ENCODE data around the gene SPPL2C. TPM values are rescaled to one million over a fixed set of nuclear protein-coding genes. Genes with fewer than 3 reads are reported as not detected.

SPPL2C gene
- total RNA-seq, 1 experiment from 2014 or later = not detected

DNA sequence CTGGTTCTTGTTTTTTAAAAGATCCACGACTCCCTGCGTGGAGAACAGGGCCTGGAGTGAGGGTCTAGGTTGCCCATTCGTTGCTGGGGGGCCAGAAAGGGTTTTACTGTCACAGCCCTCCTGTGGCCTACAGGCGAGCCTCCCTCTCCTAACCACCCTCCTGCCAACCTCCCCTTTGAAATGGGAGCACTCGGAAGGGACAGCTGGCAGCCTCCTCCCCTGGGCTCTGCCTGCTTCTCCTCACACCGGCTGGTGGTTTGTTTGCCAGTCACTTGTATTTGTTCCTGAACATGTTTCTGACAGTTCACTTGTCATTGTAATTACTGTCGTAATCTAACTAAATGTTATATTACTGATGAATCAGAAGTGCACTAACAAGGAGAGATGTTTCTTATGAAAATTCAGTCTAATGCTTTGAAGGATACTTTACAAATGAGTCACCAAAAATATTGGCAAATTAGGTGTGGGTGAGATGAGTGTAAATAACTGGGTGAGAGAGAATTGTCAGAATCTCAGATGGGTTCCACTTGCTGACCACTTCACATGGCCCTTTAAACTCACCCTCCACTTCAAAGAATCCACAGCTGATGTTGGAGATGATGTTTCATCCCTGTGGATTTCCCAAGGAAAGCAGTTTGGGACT is 2.7 kb upstream of the SPPL2C start:
- Mint-ChIP-seq H3K4me1 (ENCODE audit: low read depth, unreplicated experiment) (no peaks in the 10 kb centered on the region), H3K27me3 (ENCODE audit: insufficient read depth, unreplicated experiment) (peaks cover 12% of the 10 kb centered on the region), H3K36me3 (ENCODE audit: insufficient read depth, unreplicated experiment) (peaks cover 4% of the 10 kb centered on the region), H3K27ac (ENCODE audit: unreplicated experiment) (no peak overlapping the region), H3K9me3 (ENCODE audit: unreplicated experiment) (no peaks in the 10 kb centered on the region), H3K4me3 (ENCODE audit: unreplicated experiment) (no peak overlapping the region)
- H3K4me1 ChIP-seq = no peaks in the 10 kb centered on the region
- POLR2A ChIA-PET = no interaction called here
- H3K27me3 ChIP-seq (replicated peaks; ENCODE audit: control insufficient read depth, insufficient read depth, low read length) = no peaks in the 10 kb centered on the region
- intact Hi-C loops (cut with micrococcal nuclease; ENCODE audit: unreplicated experiment) = no loop called here
- no peaks in the 10 kb centered on the region for H3K9me3 ChIP-seq
- no peaks in the 10 kb centered on the region for H3K36me3 ChIP-seq (ENCODE audit: control insufficient read depth, insufficient read depth, low read length)
- DNase-seq = no peak
- BruUV-seq (replicated peaks) = no TSS peak
- CTCF ChIA-PET = no interaction called here
- no peak overlapping the region for H3K4me3 ChIP-seq (ENCODE audit: low read depth, low read length)
- TF ChIP-seq, protein P1, sequence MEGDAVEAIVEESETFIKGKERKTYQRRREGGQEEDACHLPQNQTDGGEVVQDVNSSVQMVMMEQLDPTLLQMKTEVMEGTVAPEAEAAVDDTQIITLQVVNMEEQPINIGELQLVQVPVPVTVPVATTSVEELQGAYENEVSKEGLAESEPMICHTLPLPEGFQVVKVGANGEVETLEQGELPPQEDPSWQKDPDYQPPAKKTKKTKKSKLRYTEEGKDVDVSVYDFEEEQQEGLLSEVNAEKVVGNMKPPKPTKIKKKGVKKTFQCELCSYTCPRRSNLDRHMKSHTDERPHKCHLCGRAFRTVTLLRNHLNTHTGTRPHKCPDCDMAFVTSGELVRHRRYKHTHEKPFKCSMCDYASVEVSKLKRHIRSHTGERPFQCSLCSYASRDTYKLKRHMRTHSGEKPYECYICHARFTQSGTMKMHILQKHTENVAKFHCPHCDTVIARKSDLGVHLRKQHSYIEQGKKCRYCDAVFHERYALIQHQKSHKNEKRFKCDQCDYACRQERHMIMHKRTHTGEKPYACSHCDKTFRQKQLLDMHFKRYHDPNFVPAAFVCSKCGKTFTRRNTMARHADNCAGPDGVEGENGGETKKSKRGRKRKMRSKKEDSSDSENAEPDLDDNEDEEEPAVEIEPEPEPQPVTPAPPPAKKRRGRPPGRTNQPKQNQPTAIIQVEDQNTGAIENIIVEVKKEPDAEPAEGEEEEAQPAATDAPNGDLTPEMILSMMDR (IDR thresholded peaks at IDR 0.05; ENCODE audit: insufficient read depth in 1 of 2, low read depth in 1 of 2, low read length in 1 of 2, severe bottlenecking in 1 of 2, unreplicated experiment in 1 of 2) = no peak

DNA sequence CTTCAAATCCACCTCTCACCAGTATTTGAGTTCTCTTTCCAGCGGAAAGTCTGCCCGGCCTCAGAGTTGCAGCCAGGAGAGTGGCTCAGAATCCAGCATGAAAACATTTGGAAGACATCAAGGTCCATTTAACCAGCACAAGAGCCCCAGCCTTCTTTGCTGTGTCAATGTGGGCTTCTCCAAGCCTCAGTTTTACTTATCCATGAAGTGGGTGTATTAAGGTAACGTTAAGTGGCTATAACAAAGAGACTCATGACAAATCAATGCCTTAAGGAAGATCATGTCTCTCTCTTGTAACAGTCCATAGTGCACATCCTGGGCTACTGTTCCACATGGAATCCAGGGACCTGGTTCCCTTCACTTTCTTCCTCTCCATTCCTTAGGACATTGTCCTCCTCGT is 959 bp upstream of the SPPL2C start:
- POLR2A ChIA-PET = no interaction called here
- Histone ChIP-seq H3K9me3 (no peaks in the 10 kb centered on the region), H3K4me3 (ENCODE audit: low read depth, low read length) (no peak overlapping the region), H3K4me1 (no peaks in the 10 kb centered on the region), H3K27me3 (replicated peaks; ENCODE audit: control insufficient read depth, insufficient read depth, low read length) (no peaks in the 10 kb centered on the region; the same call in 1 of the 2 replicates), H3K36me3 (ENCODE audit: control insufficient read depth, insufficient read depth, low read length) (no peaks in the 10 kb centered on the region)
- Mint-ChIP-seq H3K27ac (ENCODE audit: unreplicated experiment) (no peak overlapping the region), H3K27me3 (ENCODE audit: insufficient read depth, unreplicated experiment) (peaks cover 15% of the 10 kb centered on the region), H3K36me3 (ENCODE audit: insufficient read depth, unreplicated experiment) (peaks cover 4% of the 10 kb centered on the region), H3K4me1 (ENCODE audit: low read depth, unreplicated experiment) (no peaks in the 10 kb centered on the region), H3K4me3 (ENCODE audit: unreplicated experiment) (no peak overlapping the region), H3K9me3 (ENCODE audit: unreplicated experiment) (no peaks in the 10 kb centered on the region)
- BruUV-seq (replicated peaks) = no TSS peak
- TF ChIP-seq, protein P1 (IDR thresholded peaks at IDR 0.05; ENCODE audit: insufficient read depth in 1 of 2, low read depth in 1 of 2, low read length in 1 of 2, severe bottlenecking in 1 of 2, unreplicated experiment in 1 of 2) = no peak
- DNase-seq = no peak
- CTCF ChIA-PET = interaction anchor here (1.0 kb wide), 1 partner anchor 122 kb away, joined by 3 read pairs; no protein-coding TSS in a partner anchor
- intact Hi-C loops (cut with micrococcal nuclease; ENCODE audit: unreplicated experiment) = no loop called here

DNA sequence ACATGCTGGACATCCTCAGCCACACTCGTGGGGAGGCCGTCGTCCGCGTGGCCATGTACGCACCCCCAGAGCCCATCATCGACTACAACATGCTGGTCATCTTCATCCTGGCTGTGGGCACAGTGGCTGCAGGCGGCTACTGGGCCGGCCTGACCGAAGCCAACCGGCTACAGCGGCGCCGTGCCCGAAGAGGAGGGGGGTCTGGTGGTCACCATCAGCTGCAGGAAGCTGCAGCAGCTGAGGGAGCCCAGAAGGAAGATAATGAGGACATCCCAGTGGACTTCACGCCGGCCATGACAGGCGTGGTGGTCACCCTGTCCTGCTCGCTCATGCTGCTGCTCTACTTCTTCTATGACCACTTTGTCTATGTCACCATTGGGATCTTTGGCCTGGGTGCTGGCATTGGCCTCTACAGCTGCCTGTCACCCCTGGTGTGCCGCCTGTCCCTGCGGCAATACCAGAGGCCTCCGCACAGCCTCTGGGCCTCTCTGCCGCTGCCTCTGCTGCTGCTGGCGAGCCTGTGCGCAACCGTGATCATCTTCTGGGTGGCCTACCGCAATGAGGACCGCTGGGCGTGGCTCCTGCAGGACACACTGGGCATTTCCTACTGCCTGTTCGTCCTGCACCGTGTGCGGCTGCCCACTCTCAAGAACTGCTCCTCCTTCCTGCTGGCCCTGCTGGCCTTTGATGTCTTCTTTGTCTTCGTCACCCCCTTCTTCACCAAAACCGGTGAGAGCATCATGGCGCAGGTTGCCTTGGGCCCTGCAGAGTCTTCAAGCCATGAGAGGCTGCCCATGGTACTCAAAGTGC is 900 bp downstream of the SPPL2C start:
- TF ChIP-seq, protein P1 (IDR thresholded peaks at IDR 0.05; ENCODE audit: insufficient read depth in 1 of 2, low read depth in 1 of 2, low read length in 1 of 2, severe bottlenecking in 1 of 2, unreplicated experiment in 1 of 2) = no peak
- Histone ChIP-seq H3K36me3 (ENCODE audit: control insufficient read depth, insufficient read depth, low read length) (no peaks in the 10 kb centered on the region), H3K27me3 (replicated peaks; ENCODE audit: control insufficient read depth, insufficient read depth, low read length) (no peaks in the 10 kb centered on the region; the same call in 1 of the 2 replicates), H3K9me3 (no peaks in the 10 kb centered on the region), H3K4me3 (ENCODE audit: low read depth, low read length) (no peak overlapping the region), H3K4me1 (no peaks in the 10 kb centered on the region)
- no TSS peak for BruUV-seq (replicated peaks)
- peaks cover 12% of the 10 kb centered on the region for H3K27me3 Mint-ChIP-seq (ENCODE audit: insufficient read depth, unreplicated experiment)
- H3K4me3 Mint-ChIP-seq (ENCODE audit: unreplicated experiment) = no peak overlapping the region
- intact Hi-C loops (cut with micrococcal nuclease; ENCODE audit: unreplicated experiment) = no loop called here
- H3K4me1 Mint-ChIP-seq (ENCODE audit: low read depth, unreplicated experiment) = no peaks in the 10 kb centered on the region
- no peaks in the 10 kb centered on the region for H3K9me3 Mint-ChIP-seq (ENCODE audit: unreplicated experiment)
- CTCF ChIA-PET = no interaction called here
- DNase-seq = no peak
- no peak overlapping the region for H3K27ac Mint-ChIP-seq (ENCODE audit: unreplicated experiment)
- no peaks in the 10 kb centered on the region for H3K36me3 Mint-ChIP-seq (ENCODE audit: insufficient read depth, unreplicated experiment)
- POLR2A ChIA-PET = interaction anchor here (0.7 kb wide), 1 partner anchor 104 kb away, joined by 3 read pairs; no protein-coding TSS in a partner anchor

Data from Caco-2 (cell line).